DND-41 (cell line): ENCODE results near the gene MFSD6.

ENCODE experiments used
- CTCF ChIP-seq: IDR thresholded peaks from 2 replicates; pipeline ENCODE4 v1.5.1; 2012; ENCODE audit warnings: borderline replicate concordance, low read length, moderate library complexity, mild to moderate bottlenecking; ENCODE audit not compliant: poor library complexity, severe bottlenecking; ENCODE audit errors: extremely low read depth
- EZH2 ChIP-seq: IDR thresholded peaks from 3 replicates; pipeline ENCODE4 v1.6.1; 2012; ENCODE audit warnings: borderline replicate concordance, low read depth, mild to moderate bottlenecking, moderate library complexity, low read length, inconsistent platforms; ENCODE audit not compliant: severe bottlenecking

- peak; percentile 41 for TF ChIP-seq CTCF
- no peak for TF ChIP-seq EZH2
These were observed 102.9 kb downstream of the MFSD6 start for GRCh38 chr2:190511104-190511503.
